Astrocyte (in vitro differentiated cells and primary cell): Measurements from ENCODE around the gene SH2D6. TPM values are rescaled to one million over a fixed set of nuclear protein-coding genes. Genes with fewer than 3 reads are reported as not detected.

ENCODE experiments used
- DNase-seq: peaks from one replicate; pipeline ENCODE4 v3.0.0-alpha.2; 2010; ENCODE audit warnings: low read depth
- FAIRE-seq: peaks from 2 replicates; lab custom pipeline; 2011; peaks lifted over from hg19 to GRCh38; lab: Jason Lieb, UNC
- H2AFZ ChIP-seq: 2 replicates; pipeline ENCODE4 v1.6.0; 2012; ENCODE audit warnings: low read depth, low read length, inconsistent platforms
- H3K27ac ChIP-seq: 2 replicates; pipeline ENCODE4 v1.5.1; 2011; ENCODE audit warnings: low read depth, low read length, inconsistent platforms
- H3K27me3 ChIP-seq: 2 replicates; pipeline ENCODE4 v1.6.0; 2011; ENCODE audit warnings: low read length, inconsistent platforms; ENCODE audit not compliant: insufficient read depth
- H3K36me3 ChIP-seq: 2 replicates; pipeline ENCODE4 v1.5.1; 2011; ENCODE audit warnings: low read length, inconsistent platforms; ENCODE audit not compliant: insufficient read depth
- H3K4me1 ChIP-seq: 2 replicates; pipeline ENCODE4 v1.5.1; 2011; ENCODE audit warnings: low read length, inconsistent platforms; ENCODE audit not compliant: insufficient read depth
- H3K4me2 ChIP-seq: 2 replicates; pipeline ENCODE4 v1.6.0; 2012; ENCODE audit warnings: low read length, inconsistent platforms
- H3K4me3 ChIP-seq: 2 replicates; pipeline ENCODE4 v1.5.1; 2011; ENCODE audit warnings: low read depth, mild to moderate bottlenecking, low read length, inconsistent platforms; ENCODE audit not compliant: insufficient read depth
- H3K79me2 ChIP-seq: 2 replicates; pipeline ENCODE4 v1.6.0; 2012; ENCODE audit warnings: mild to moderate bottlenecking, low read length, inconsistent platforms; ENCODE audit not compliant: insufficient read depth
- H3K9ac ChIP-seq: 2 replicates; pipeline ENCODE4 v1.6.0; 2012; ENCODE audit warnings: mild to moderate bottlenecking, low read length, inconsistent platforms
- H3K9me3 ChIP-seq: 2 replicates; pipeline ENCODE4 v1.5.1; 2012; ENCODE audit warnings: low read depth, mild to moderate bottlenecking, low read length, inconsistent platforms; ENCODE audit not compliant: insufficient read depth
- H4K20me1 ChIP-seq: 2 replicates; pipeline ENCODE4 v1.6.0; 2012; ENCODE audit warnings: low read length, inconsistent platforms; ENCODE audit not compliant: insufficient read depth
- H3K27ac Mint-ChIP-seq: one replicate; pipeline ENCODE4 v1.8.0; 2021; ENCODE audit warnings: mild to moderate bottlenecking, mixed read lengths; ENCODE audit not compliant: unreplicated experiment
- H3K27me3 Mint-ChIP-seq: one replicate; pipeline ENCODE4 v1.8.0; 2021; ENCODE audit warnings: low read depth, mixed read lengths; ENCODE audit not compliant: unreplicated experiment
- H3K36me3 Mint-ChIP-seq: one replicate; pipeline ENCODE4 v1.8.0; 2021; ENCODE audit warnings: low read depth, mixed read lengths; ENCODE audit not compliant: unreplicated experiment
- H3K4me1 Mint-ChIP-seq: one replicate; pipeline ENCODE4 v1.8.0; 2021; ENCODE audit warnings: low read depth, mixed read lengths; ENCODE audit not compliant: unreplicated experiment
- H3K4me3 Mint-ChIP-seq: one replicate; pipeline ENCODE4 v1.8.0; 2021; ENCODE audit warnings: mild to moderate bottlenecking, moderate library complexity, mixed read lengths; ENCODE audit not compliant: unreplicated experiment
- H3K9me3 Mint-ChIP-seq: one replicate; pipeline ENCODE4 v1.8.0; 2021; ENCODE audit warnings: mild to moderate bottlenecking, mixed read lengths; ENCODE audit not compliant: unreplicated experiment
- EZH2 ChIP-seq: IDR thresholded peaks from 2 replicates; pipeline ENCODE4 v1.6.1; 2012; ENCODE audit warnings: mild to moderate bottlenecking, low read length, inconsistent platforms; ENCODE audit not compliant: insufficient read depth
- total RNA-seq: library from RNA; stranded (reverse); gene quantifications from 2 replicates; pipeline ENCODE4 v1.2.1, GENCODE V29; 2021
- TF ChIP-seq, protein P1 (sequence below): IDR thresholded peaks from 2 replicates; pipeline ENCODE4 v1.5.1; 2011; ENCODE audit warnings: low read depth, mild to moderate bottlenecking, inconsistent platforms, low read length, moderate library complexity; ENCODE audit not compliant: insufficient read depth

The SH2D6 gene
- total RNA-seq, 1 donor from 2014 or later = 0.64 TPM

GRCh38 chr2:85475799-85476490 is 57.4 kb downstream of the SH2D6 start:
- no peaks in the 10 kb centered on the region for H3K27me3 ChIP-seq

GRCh38 chr2:85476624-85477023 is 58.1 kb downstream of the SH2D6 start:
- Mint-ChIP-seq H3K36me3 (no peaks in the 10 kb centered on the region), H3K9me3 (no peaks in the 10 kb centered on the region), H3K27me3 (no peaks in the 10 kb centered on the region), H3K4me1 (peaks cover 5% of the 10 kb centered on the region), H3K4me3 (no peak overlapping the region), H3K27ac (no peak overlapping the region)
- H3K36me3 ChIP-seq = no peaks in the 10 kb centered on the region
- H3K27ac ChIP-seq = no peak overlapping the region
- no peaks in the 10 kb centered on the region for H4K20me1 ChIP-seq
- TF ChIP-seq, protein P1, sequence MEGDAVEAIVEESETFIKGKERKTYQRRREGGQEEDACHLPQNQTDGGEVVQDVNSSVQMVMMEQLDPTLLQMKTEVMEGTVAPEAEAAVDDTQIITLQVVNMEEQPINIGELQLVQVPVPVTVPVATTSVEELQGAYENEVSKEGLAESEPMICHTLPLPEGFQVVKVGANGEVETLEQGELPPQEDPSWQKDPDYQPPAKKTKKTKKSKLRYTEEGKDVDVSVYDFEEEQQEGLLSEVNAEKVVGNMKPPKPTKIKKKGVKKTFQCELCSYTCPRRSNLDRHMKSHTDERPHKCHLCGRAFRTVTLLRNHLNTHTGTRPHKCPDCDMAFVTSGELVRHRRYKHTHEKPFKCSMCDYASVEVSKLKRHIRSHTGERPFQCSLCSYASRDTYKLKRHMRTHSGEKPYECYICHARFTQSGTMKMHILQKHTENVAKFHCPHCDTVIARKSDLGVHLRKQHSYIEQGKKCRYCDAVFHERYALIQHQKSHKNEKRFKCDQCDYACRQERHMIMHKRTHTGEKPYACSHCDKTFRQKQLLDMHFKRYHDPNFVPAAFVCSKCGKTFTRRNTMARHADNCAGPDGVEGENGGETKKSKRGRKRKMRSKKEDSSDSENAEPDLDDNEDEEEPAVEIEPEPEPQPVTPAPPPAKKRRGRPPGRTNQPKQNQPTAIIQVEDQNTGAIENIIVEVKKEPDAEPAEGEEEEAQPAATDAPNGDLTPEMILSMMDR = no peak
- TF ChIP-seq EZH2 = no peak
- no peaks in the 10 kb centered on the region for H3K79me2 ChIP-seq
- no peak overlapping the region for H3K4me3 ChIP-seq
- no peaks in the 10 kb centered on the region for H3K27me3 ChIP-seq
- no peaks in the 10 kb centered on the region for H3K4me1 ChIP-seq
- no peak overlapping the region for H3K9ac ChIP-seq
- no peak for FAIRE-seq
- DNase-seq = no peak
- no peak overlapping the region for H2AFZ ChIP-seq
- no peaks in the 10 kb centered on the region for H3K9me3 ChIP-seq
- no peak overlapping the region for H3K4me2 ChIP-seq

More at GRCh38 chr2:85475799-85476490, 57.4 kb downstream of the SH2D6 start:
- no peaks in the 10 kb centered on the region for H3K27me3 Mint-ChIP-seq
- no peaks in the 10 kb centered on the region for H3K79me2 ChIP-seq
- DNase-seq (no peak), FAIRE-seq (no peak)
- H3K27ac ChIP-seq = no peak overlapping the region
- no peak overlapping the region for H3K4me3 Mint-ChIP-seq
- H3K9me3 ChIP-seq = no peaks in the 10 kb centered on the region
- H2AFZ ChIP-seq = no peak overlapping the region
- TF ChIP-seq, protein P1 = no peak
- no peak for TF ChIP-seq EZH2
- peaks cover 5% of the 10 kb centered on the region for H3K4me1 Mint-ChIP-seq
- no peak overlapping the region for H3K9ac ChIP-seq
- no peak overlapping the region for H3K4me2 ChIP-seq
- H3K4me3 ChIP-seq = no peak overlapping the region
- H4K20me1 ChIP-seq = no peaks in the 10 kb centered on the region
- no peaks in the 10 kb centered on the region for H3K4me1 ChIP-seq
- no peaks in the 10 kb centered on the region for H3K9me3 Mint-ChIP-seq
- H3K36me3 ChIP-seq = no peaks in the 10 kb centered on the region
- H3K27ac Mint-ChIP-seq = peak overlapping the region; percentile 7
- no peaks in the 10 kb centered on the region for H3K36me3 Mint-ChIP-seq

- Histone ChIP-seq H3K27ac (no peak overlapping the region), H4K20me1 (no peaks in the 10 kb centered on the region), H3K79me2 (no peaks in the 10 kb centered on the region), H2AFZ (no peak overlapping the region), H3K36me3 (no peaks in the 10 kb centered on the region), H3K27me3 (no peaks in the 10 kb centered on the region), H3K9me3 (no peaks in the 10 kb centered on the region), H3K4me3 (no peak overlapping the region), H3K9ac (no peak overlapping the region), H3K4me1 (no peaks in the 10 kb centered on the region), H3K4me2 (no peak overlapping the region)
- H3K36me3 Mint-ChIP-seq = no peaks in the 10 kb centered on the region
- H3K27ac Mint-ChIP-seq = no peak overlapping the region
- no peak overlapping the region for H3K4me3 Mint-ChIP-seq
- FAIRE-seq = no peak
- no peaks in the 10 kb centered on the region for H3K27me3 Mint-ChIP-seq
- TF ChIP-seq, protein P1 = no peak
- TF ChIP-seq EZH2 = no peak
- H3K9me3 Mint-ChIP-seq = no peaks in the 10 kb centered on the region
- peaks cover 5% of the 10 kb centered on the region for H3K4me1 Mint-ChIP-seq
- DNase-seq = no peak
Measured at GRCh38 chr2:85477884-85478283, 59.4 kb downstream of the SH2D6 start.
